Uterus (tissue), 4 donors: Measurements from ENCODE around the gene NDUFB8. TPM values are rescaled to one million over a fixed set of nuclear protein-coding genes. Genes with fewer than 3 reads are reported as not detected.

Experiments
- total RNA-seq, 4 donors: library from RNA; depleted of rRNA in 3 of 4; stranded (reverse); fragments of >200 nt in 3 of 4; gene quantifications; one replicate each; pipeline versions ENCODE4 v1.1.0 to v1.2.4, GENCODE V29; 2014 to 2023
- donor health status: DM: yes; HTN: yes; CAD: no.

NDUFB8 gene
- total RNA-seq, 4 donors from 2014 or later: 78.3 to 134 (median 111) TPM

Other genes starting within 250 kb of the NDUFB8 start
- gene BLOC1S2, start 243.2 kb downstream of the NDUFB8 start, total RNA-seq: 10 to 100 TPM in 2 of 4 donors, 1 to 10 TPM in 1, under 1 TPM in 1; 0.51 to 22.7 (median 13.3) TPM
- not detected for gene PKD2L1, start 199.6 kb downstream of the NDUFB8 start, total RNA-seq
- gene SCD, start 182.6 kb downstream of the NDUFB8 start, total RNA-seq: 10 to 100 TPM in 1 of 4 donors, 1 to 10 TPM in 2, under 1 TPM in 1; 0.59 to 29.8 (median 6.0) TPM
- under 1 TPM in 1 of 4 donors, not detected in 3; 0.28 TPM for gene WNT8B, start 66.9 kb downstream of the NDUFB8 start, total RNA-seq
- gene SEC31B, start 10.0 kb downstream of the NDUFB8 start, total RNA-seq: 10 to 100 TPM in 2 of 4 donors, 1 to 10 TPM in 2; 7.6 to 19.5 (median 13.8) TPM
- 10 to 100 TPM in 2 of 4 donors, 1 to 10 TPM in 2; 2.8 to 36.2 (median 13.6) TPM for gene HIF1AN, start 6.1 kb upstream of the NDUFB8 start, total RNA-seq
- gene PAX2, start 215.7 kb upstream of the NDUFB8 start, total RNA-seq: 10 to 100 TPM in 2 of 4 donors, under 1 TPM in 1, not detected in 1; 0.64 to 39.7 (median 21.3) TPM